NCI-H510A treated with DMSO at 0.1 percent for 48 hours (cell line): Measurements from ENCODE around the gene GCGR.

Source experiments
- DNase-seq: peaks from one replicate; lab custom pipeline; 2025; lab: John Stamatoyannopoulos, UW

GCGR gene

GRCh38 chr17:81849457-81849856, 45.5 kb downstream of the GCGR start:
- DNase-seq = no peak

- no peak for DNase-seq
Measured at GRCh38 chr17:81851423-81851822, 47.5 kb downstream of the GCGR start.

- no peak for DNase-seq
Measured at GRCh38 chr17:81852237-81852636, 48.3 kb downstream of the GCGR start.

- DNase-seq = no peak
Measured at GRCh38 chr17:81854974-81855774, 51.2 kb downstream of the GCGR start.

GRCh38 chr17:81858170-81858966, 54.4 kb downstream of the GCGR start:
- DNase-seq = no peak

- no peak for DNase-seq
Measured at GRCh38 chr17:81858967-81859905, 55.3 kb downstream of the GCGR start.

- DNase-seq = no peak
Measured at GRCh38 chr17:81859906-81860755, 56.2 kb downstream of the GCGR start, which contains the start of gene P4HB. Gene P4HB (minus strand): TSS chr17:81860535. CDS start chr17:81860471, 64 bp downstream.

- DNase-seq = peak; percentile 99
Measured at GRCh38 chr17:81860756-81861568, 57.0 kb downstream of the GCGR start.

- DNase-seq = no peak
Measured at GRCh38 chr17:81863123-81863675, 59.2 kb downstream of the GCGR start.
